Adrenal gland (tissue), 5 donors: ENCODE measurements around the gene AARS1.

Experiments used
- CTCF ChIP-seq, 6 experiments: fragments of 450-650 bp in 4 of 6; fragments of 200-600 bp in 2 of 6; sonication (generic) in 1 of 6; IDR thresholded peaks; 1 replicate in 5 of 6; 2 replicates in 1 of 6; pipeline versions ENCODE4 v1.5.1 to v1.8.0; 2016 to 2021; ENCODE audit warnings: antibody characterized with exemption in 6 of 6, mild to moderate bottlenecking in 2 of 6, moderate library complexity in 1 of 6
- POLR2A ChIP-seq, 2 donors: fragments of 450-650 bp; IDR thresholded peaks; one replicate each; pipeline ENCODE4 v1.6.1; 2017; ENCODE audit warnings: antibody characterized with exemption in 2 of 2, mild to moderate bottlenecking in 2 of 2, moderate library complexity in 1 of 2
- donor health status: DM: no; HTN: no; CAD: no.

- TF ChIP-seq POLR2A (IDR thresholded peaks at IDR 0.05): no peak
- no peak for TF ChIP-seq CTCF (IDR thresholded peaks at IDR 0.05)
These were observed 17.6 kb upstream of the AARS1 start for GRCh38 chr16:70306880-70307279.
